HCT116 (cell line): Measurements from ENCODE around the gene MACF1. TPM values are rescaled to one million over a fixed set of nuclear protein-coding genes. Genes with fewer than 3 reads are reported as not detected.

ENCODE experiments used
- ATAC-seq: fragments of 200-7000 bp; cut with Tn5 transposase; 2 replicates; pipeline ENCODE4 v1.9.1; 2020; ENCODE audit warnings: mild to moderate bottlenecking, moderate library complexity
- BruUV-seq: library from RNA; stranded (reverse); fragments of 400-500 nt; replicated peaks from 2 replicates; lab custom pipeline; 2021; lab: Mats Ljungman, UMichigan
- CTCF ChIA-PET: fragments of 300-600 bp; sonication (Branson Sonifier 250); formaldehyde crosslinking; loops from one replicate; lab custom pipeline; 2021; ENCODE audit warnings: antibody characterized with exemption; lab: Charles Lee
- POLR2A ChIA-PET: fragments of 300-600, 350-600 bp; sonication (Branson Sonifier 250); formaldehyde crosslinking; loops from one replicate; lab custom pipeline; 2021; ENCODE audit warnings: antibody characterized with exemption; lab: Charles Lee
- RAD21 ChIA-PET, 2 experiments: fragments of 300-600 bp; sonication (Branson Sonifier 250); formaldehyde crosslinking; loops; one replicate each; lab custom pipeline; 2023; ENCODE audit warnings: low total read pairs in 2 of 2; ENCODE audit not compliant: uncharacterized antibody in 2 of 2, unreplicated experiment in 2 of 2, low non-redundant PET in 1 of 2; lab: Charles Lee
- DNase-seq: peaks from one replicate; pipeline ENCODE4 v3.0.0-alpha.2; 2010; ENCODE audit warnings: low read depth, low spot score
- H2AFZ ChIP-seq: fragments of 200-600 bp; shearing (Covaris generic), sonication (generic); 2 replicates; pipeline ENCODE4 v1.6.1; 2017; ENCODE audit warnings: low read depth, mixed run types, mixed read lengths, antibody characterized with exemption, low read length; ENCODE audit not compliant: poor library complexity, severe bottlenecking
- H3K27ac ChIP-seq: 2 replicates; pipeline ENCODE4 v1.5.1; 2012; ENCODE audit warnings: low read depth, low read length
- H3K27me3 ChIP-seq: fragments of 200-600 bp; sonication (generic); 2 replicates; pipeline ENCODE4 v1.6.1; 2016; ENCODE audit warnings: mixed run types, low read length, mixed read lengths; ENCODE audit not compliant: insufficient read depth
- H3K36me3 ChIP-seq, 2 experiments: fragments of 200-500 bp in 1 of 2; fragments of 200-600 bp in 1 of 2; sonication (Bioruptor generic) in 1 of 2; sonication (generic) in 1 of 2; 2 replicates each; pipeline versions ENCODE4 v1.5.1 to v1.6.1; 2014 to 2016; ENCODE audit warnings: low read length in 2 of 2, inconsistent platforms in 1 of 2, mixed read lengths in 1 of 2, mixed run types in 1 of 2; ENCODE audit not compliant: insufficient read depth in 2 of 2, control insufficient read depth in 1 of 2
- H3K4me1 ChIP-seq, 2 experiments: fragments of 200-600 bp in 1 of 2; sonication (generic) in 1 of 2; 2 replicates each; pipeline versions ENCODE4 v1.5.1 to v1.6.1; 2012 to 2017; ENCODE audit warnings: low read length in 2 of 2, inconsistent platforms in 1 of 2, mild to moderate bottlenecking in 1 of 2, mixed read lengths in 1 of 2, mixed run types in 1 of 2, moderate library complexity in 1 of 2; ENCODE audit not compliant: insufficient read depth in 2 of 2, control insufficient read depth in 1 of 2
- H3K4me2 ChIP-seq: fragments of 200-600 bp; sonication (generic); 2 replicates; pipeline ENCODE4 v1.6.1; 2017; ENCODE audit warnings: mixed run types, low read length, mixed read lengths
- H3K4me3 ChIP-seq, 2 experiments: fragments of 200-600 bp in 1 of 2; sonication (generic) in 1 of 2; replicated peaks in 1 of 2; 2 replicates each; pipeline ENCODE4 v1.5.1; 2011 to 2016; ENCODE audit warnings: low read length in 2 of 2, control low read depth in 1 of 2, low read depth in 1 of 2, mild to moderate bottlenecking in 1 of 2, mixed read lengths in 1 of 2, mixed run types in 1 of 2
- H3K79me2 ChIP-seq: fragments of 200-600 bp; sonication (generic); 2 replicates; pipeline ENCODE4 v1.6.1; 2017; ENCODE audit warnings: mild to moderate bottlenecking, mixed run types, low read length, moderate library complexity, mixed read lengths; ENCODE audit not compliant: insufficient read depth
- H3K9ac ChIP-seq: fragments of 200-600 bp; sonication (generic); 2 replicates; pipeline ENCODE4 v1.6.1; 2016; ENCODE audit warnings: low read length, mixed read lengths
- H3K9me2 ChIP-seq: fragments of 200-600 bp; sonication (generic), shearing (Covaris generic); 2 replicates; pipeline ENCODE4 v1.6.1; 2017; ENCODE audit warnings: mixed run types, mild to moderate bottlenecking, moderate library complexity; ENCODE audit not compliant: insufficient read depth
- H3K9me3 ChIP-seq, 2 experiments: fragments of 200-500 bp in 1 of 2; fragments of 200-600 bp in 1 of 2; sonication (Bioruptor generic) in 1 of 2; sonication (generic) in 1 of 2; 2 replicates each; pipeline ENCODE4 v1.6.1; 2014 to 2017; ENCODE audit warnings: low read length in 2 of 2, mixed read lengths in 2 of 2, inconsistent platforms in 1 of 2, low read depth in 1 of 2, mild to moderate bottlenecking in 1 of 2, mixed run types in 1 of 2, moderate library complexity in 1 of 2; ENCODE audit not compliant: control insufficient read depth in 1 of 2, insufficient read depth in 1 of 2
- H4K20me1 ChIP-seq: fragments of 200-600 bp; sonication (generic), shearing (Covaris generic); 2 replicates; pipeline ENCODE4 v1.6.1; 2017; ENCODE audit warnings: mixed run types, mild to moderate bottlenecking, moderate library complexity; ENCODE audit not compliant: insufficient read depth
- ATF3 ChIP-seq: IDR thresholded peaks from 2 replicates; pipeline ENCODE4 v1.6.1; 2012
- CBX3 ChIP-seq: IDR thresholded peaks from 2 replicates; pipeline ENCODE4 v1.6.1; 2012; ENCODE audit warnings: low read depth
- CEBPB ChIP-seq: IDR thresholded peaks from 2 replicates; pipeline ENCODE4 v1.6.1; 2012; ENCODE audit warnings: low read depth
- CTCF ChIP-seq, 3 experiments: fragments of 200-600 bp in 1 of 3; sonication (generic) in 1 of 3; IDR thresholded peaks in 2 of 3; conservative IDR thresholded peaks in 1 of 3; 2 replicates each; pipeline ENCODE4 v1.5.1; 2012 to 2017; ENCODE audit warnings: low read depth in 2 of 3, low read length in 2 of 3, antibody characterized with exemption in 1 of 3, borderline replicate concordance in 1 of 3, control low read depth in 1 of 3, mild to moderate bottlenecking in 1 of 3, mixed read lengths in 1 of 3, mixed run types in 1 of 3, moderate library complexity in 1 of 3; ENCODE audit not compliant: insufficient read depth in 1 of 3
- ELF1 ChIP-seq: IDR thresholded peaks from 2 replicates; pipeline ENCODE4 v1.6.1; 2012; ENCODE audit warnings: low read depth, borderline replicate concordance
- EZH2 ChIP-seq: fragments of 200-600 bp; sonication (generic); IDR thresholded peaks from 2 replicates; pipeline ENCODE4 v1.6.1; 2017; ENCODE audit warnings: antibody characterized with exemption, mixed run types
- FOSL1 ChIP-seq: IDR thresholded peaks from 2 replicates; pipeline ENCODE4 v1.6.1; 2012; ENCODE audit warnings: low read depth
- JUND ChIP-seq: IDR thresholded peaks from 2 replicates; pipeline ENCODE4 v1.6.1; 2012
- POLR2AphosphoS5 ChIP-seq: IDR thresholded peaks from 2 replicates; pipeline ENCODE4 v1.6.1; 2011; ENCODE audit warnings: mild to moderate bottlenecking, low read depth, low read length, moderate library complexity
- RAD21 ChIP-seq: IDR thresholded peaks from 2 replicates; pipeline ENCODE4 v1.6.1; 2012; ENCODE audit warnings: low read depth, mild to moderate bottlenecking
- TCF7L2 ChIP-seq: IDR thresholded peaks from 2 replicates; pipeline ENCODE4 v1.7.0; 2011; ENCODE audit warnings: borderline replicate concordance, inconsistent platforms; ENCODE audit not compliant: insufficient read depth, insufficient read length; ENCODE audit errors: extremely low read depth
- ZNF274 ChIP-seq: fragments of 200-500 bp; sonication (Bioruptor generic); IDR thresholded peaks from 2 replicates; pipeline ENCODE4 v1.6.1; 2014; ENCODE audit warnings: mild to moderate bottlenecking, low read depth, low read length, inconsistent platforms
- intact Hi-C: fragments of 100-400 bp; cut with micrococcal nuclease; formaldehyde crosslinking; loops from 2 replicates; pipeline ENCODE4 v1.10.0; 2022
- total RNA-seq: library from RNA; stranded (reverse); gene quantifications from one replicate; pipeline ENCODE4 v1.2.1, GENCODE V29; 2021; ENCODE audit not compliant: unreplicated experiment

The MACF1 gene
- total RNA-seq, 1 experiment from 2014 or later = 146 TPM

GRCh38 chr1:39415553-39415952, 211.1 kb downstream of the MACF1 start:
- H3K4me1 ChIP-seq = peaks cover 3 to 14% of the 10 kb centered on the region in 2 experiments; a peak in 3 of 4 replicates
- H3K4me3 ChIP-seq = no peak overlapping the region
- DNase-seq = no peak
- TF ChIP-seq POLR2AphosphoS5 (no peak), RAD21 (no peak)
- H4K20me1 ChIP-seq = no peaks in the 10 kb centered on the region
- H3K9me3 ChIP-seq = no peaks in the 10 kb centered on the region
- no peak overlapping the region for H3K27ac ChIP-seq
- H3K79me2 ChIP-seq = peaks cover 36% of the 10 kb centered on the region
- no peak overlapping the region for H2AFZ ChIP-seq
- H3K27me3 ChIP-seq = no peaks in the 10 kb centered on the region
- ATAC-seq = no peak
- H3K4me2 ChIP-seq = no peak overlapping the region
- ChIA-PET RAD21 (no interaction called here), CTCF (no interaction called here), POLR2A (no interaction called here)
- no peaks in the 10 kb centered on the region for H3K9me2 ChIP-seq
- intact Hi-C loops = no loop called here
- H3K9ac ChIP-seq = no peak overlapping the region
- no TSS peak for BruUV-seq
- H3K36me3 ChIP-seq = no peaks in the 10 kb centered on the region; a peak in 1 of 4 replicates

GRCh38 chr1:39416609-39417008, 212.1 kb downstream of the MACF1 start:
- H3K79me2 ChIP-seq = peaks cover 34% of the 10 kb centered on the region
- no peak for ATAC-seq
- intact Hi-C loops = no loop called here
- no peaks in the 10 kb centered on the region for H3K9me3 ChIP-seq
- TF ChIP-seq CBX3 = no peak
- no peak for TF ChIP-seq CTCF (IDR thresholded peaks at IDR 0.05 in 2 of 3, conservative IDR thresholded peaks at IDR 0.05 in 1 of 3; ENCODE audit: borderline replicate concordance in 1 of 3, insufficient read depth in 1 of 3, low read depth in 2 of 3, low read length in 2 of 3)
- TF ChIP-seq JUND = no peak
- no peak for TF ChIP-seq EZH2
- TF ChIP-seq ELF1 = no peak
- TF ChIP-seq ATF3 = no peak
- no peak for TF ChIP-seq ZNF274
- TF ChIP-seq CEBPB = no peak
- TF ChIP-seq TCF7L2 = no peak
- no peak for TF ChIP-seq FOSL1
- TF ChIP-seq, all 23 proteins: peak for 0
- H3K27me3 ChIP-seq = no peaks in the 10 kb centered on the region
- H3K36me3 ChIP-seq = no peaks in the 10 kb centered on the region
- no peak overlapping the region for H3K9ac ChIP-seq
- RAD21 ChIA-PET = no interaction called here
- BruUV-seq = no TSS peak
- no peak overlapping the region for H3K4me2 ChIP-seq
- H3K9me2 ChIP-seq = no peaks in the 10 kb centered on the region
- CTCF ChIA-PET = no interaction called here
- no peak overlapping the region for H2AFZ ChIP-seq
- no peaks in the 10 kb centered on the region for H4K20me1 ChIP-seq
- POLR2A ChIA-PET = no interaction called here
- no peak overlapping the region for H3K27ac ChIP-seq
- H3K4me3 ChIP-seq = no peak overlapping the region
- H3K4me1 ChIP-seq = peaks cover 0 to 8% of the 10 kb centered on the region in 2 experiments; a peak in 2 of 4 replicates
- DNase-seq = no peak
